Lower leg skin (tissue), 3 donors: ENCODE results near the gene GRIP2.

Experiments
- POLR2A ChIP-seq, 2 donors: fragments of 450-650 bp; IDR thresholded peaks; one replicate each; pipeline ENCODE4 v1.6.1; 2016 to 2017; ENCODE audit warnings: antibody characterized with exemption in 2 of 2, mild to moderate bottlenecking in 1 of 2, moderate library complexity in 1 of 2
- TF ChIP-seq, protein P1 (sequence below), 3 donors: fragments of 450-650 bp; IDR thresholded peaks; one replicate each; pipeline ENCODE4 v1.5.1; 2016; ENCODE audit warnings: antibody characterized with exemption in 3 of 3, mild to moderate bottlenecking in 3 of 3, moderate library complexity in 2 of 3

- TF ChIP-seq, protein P1, sequence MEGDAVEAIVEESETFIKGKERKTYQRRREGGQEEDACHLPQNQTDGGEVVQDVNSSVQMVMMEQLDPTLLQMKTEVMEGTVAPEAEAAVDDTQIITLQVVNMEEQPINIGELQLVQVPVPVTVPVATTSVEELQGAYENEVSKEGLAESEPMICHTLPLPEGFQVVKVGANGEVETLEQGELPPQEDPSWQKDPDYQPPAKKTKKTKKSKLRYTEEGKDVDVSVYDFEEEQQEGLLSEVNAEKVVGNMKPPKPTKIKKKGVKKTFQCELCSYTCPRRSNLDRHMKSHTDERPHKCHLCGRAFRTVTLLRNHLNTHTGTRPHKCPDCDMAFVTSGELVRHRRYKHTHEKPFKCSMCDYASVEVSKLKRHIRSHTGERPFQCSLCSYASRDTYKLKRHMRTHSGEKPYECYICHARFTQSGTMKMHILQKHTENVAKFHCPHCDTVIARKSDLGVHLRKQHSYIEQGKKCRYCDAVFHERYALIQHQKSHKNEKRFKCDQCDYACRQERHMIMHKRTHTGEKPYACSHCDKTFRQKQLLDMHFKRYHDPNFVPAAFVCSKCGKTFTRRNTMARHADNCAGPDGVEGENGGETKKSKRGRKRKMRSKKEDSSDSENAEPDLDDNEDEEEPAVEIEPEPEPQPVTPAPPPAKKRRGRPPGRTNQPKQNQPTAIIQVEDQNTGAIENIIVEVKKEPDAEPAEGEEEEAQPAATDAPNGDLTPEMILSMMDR (IDR thresholded peaks at IDR 0.05): no peak
- TF ChIP-seq POLR2A (IDR thresholded peaks at IDR 0.05): no peak
Observed at GRCh38 chr3:14470461-14470860, 69.7 kb downstream of the GRIP2 start.
